SU-DHL-6 (cell line): ENCODE results near the gene KRT71.

Experiments
- CTCF ChIP-seq: fragments of 200-600 bp; sonication (generic); IDR thresholded peaks from one replicate; pipeline ENCODE4 v1.5.1; 2017; ENCODE audit warnings: antibody characterized with exemption, mild to moderate bottlenecking, low read length, moderate library complexity; ENCODE audit not compliant: insufficient read depth, poor library complexity, severe bottlenecking
- EZH2phosphoT487 ChIP-seq: fragments of 200-600 bp; sonication (generic), shearing (Covaris generic); conservative IDR thresholded peaks from 2 replicates; pipeline ENCODE4 v1.6.1; 2018; ENCODE audit warnings: mild to moderate bottlenecking, antibody characterized with exemption, low read length, moderate library complexity, mixed read lengths

GRCh38 chr12:52573743-52574142 lies 20.8 kb upstream of the KRT71 start, which contains the start of gene KRT74:
- TF ChIP-seq CTCF (no peak), EZH2phosphoT487 (no peak)
